OCI-LY1 (cell line): Measurements from ENCODE around the gene FAHD2B.
"Not testable (repeated sequence)": the region's sequence is repeated elsewhere in the genome, so short reads cannot be mapped to it uniquely, and the experiment has no call there.

Source experiments
- EZH2 ChIP-seq: fragments of 200-600 bp; sonication (generic), shearing (Covaris generic); IDR thresholded peaks from 2 replicates; pipeline ENCODE4 v1.8.0; 2017; ENCODE audit warnings: borderline replicate concordance, mixed run types, mild to moderate bottlenecking, antibody characterized with exemption, low read length, moderate library complexity, mixed read lengths
- TF ChIP-seq, protein P1 (sequence below): fragments of 200-600 bp; sonication (generic), shearing (Covaris generic); IDR thresholded peaks from 2 replicates; pipeline ENCODE4 v1.5.1; 2017; ENCODE audit warnings: mild to moderate bottlenecking, antibody characterized with exemption, low read length, moderate library complexity, mixed read lengths

DNA sequence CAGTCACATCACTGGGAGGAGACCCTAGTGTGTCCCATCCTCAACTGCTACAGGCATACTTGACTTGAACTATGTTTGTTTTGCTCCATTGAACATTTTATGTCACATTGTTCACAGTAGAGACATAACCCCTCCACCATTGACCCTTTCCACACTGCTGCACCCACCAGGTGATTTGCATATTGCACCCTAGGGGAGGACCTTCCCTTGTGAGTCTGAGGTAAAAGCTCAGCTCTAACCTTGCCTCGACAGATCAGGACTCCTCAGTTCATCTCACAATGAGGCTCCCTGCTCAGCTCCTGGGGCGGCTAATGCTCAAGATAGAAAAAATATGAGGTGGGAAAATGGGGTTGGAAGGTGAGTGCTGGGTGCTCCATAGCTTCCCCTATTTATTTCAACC lies 44.6 kb downstream of the FAHD2B start:
- TF ChIP-seq, protein P1, sequence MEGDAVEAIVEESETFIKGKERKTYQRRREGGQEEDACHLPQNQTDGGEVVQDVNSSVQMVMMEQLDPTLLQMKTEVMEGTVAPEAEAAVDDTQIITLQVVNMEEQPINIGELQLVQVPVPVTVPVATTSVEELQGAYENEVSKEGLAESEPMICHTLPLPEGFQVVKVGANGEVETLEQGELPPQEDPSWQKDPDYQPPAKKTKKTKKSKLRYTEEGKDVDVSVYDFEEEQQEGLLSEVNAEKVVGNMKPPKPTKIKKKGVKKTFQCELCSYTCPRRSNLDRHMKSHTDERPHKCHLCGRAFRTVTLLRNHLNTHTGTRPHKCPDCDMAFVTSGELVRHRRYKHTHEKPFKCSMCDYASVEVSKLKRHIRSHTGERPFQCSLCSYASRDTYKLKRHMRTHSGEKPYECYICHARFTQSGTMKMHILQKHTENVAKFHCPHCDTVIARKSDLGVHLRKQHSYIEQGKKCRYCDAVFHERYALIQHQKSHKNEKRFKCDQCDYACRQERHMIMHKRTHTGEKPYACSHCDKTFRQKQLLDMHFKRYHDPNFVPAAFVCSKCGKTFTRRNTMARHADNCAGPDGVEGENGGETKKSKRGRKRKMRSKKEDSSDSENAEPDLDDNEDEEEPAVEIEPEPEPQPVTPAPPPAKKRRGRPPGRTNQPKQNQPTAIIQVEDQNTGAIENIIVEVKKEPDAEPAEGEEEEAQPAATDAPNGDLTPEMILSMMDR = not testable (repeated sequence)
- TF ChIP-seq EZH2 = not testable (repeated sequence)
